KMS-11 (cell line): ENCODE results near the gene ZNF423.

Experiments used
- H2AFZ ChIP-seq: fragments of 200-600 bp; sonication (generic); 2 replicates; pipeline ENCODE4 v1.6.1; 2016; ENCODE audit warnings: antibody characterized with exemption, mixed run types, low read depth
- H3K27ac ChIP-seq: fragments of 200-600 bp; sonication (generic); 2 replicates; pipeline ENCODE4 v1.6.1; 2016; ENCODE audit warnings: mild to moderate bottlenecking, mixed run types
- H3K27me3 ChIP-seq: fragments of 200-600 bp; sonication (generic); 2 replicates; pipeline ENCODE4 v1.6.1; 2017; ENCODE audit warnings: mild to moderate bottlenecking, low read depth, mixed run types, moderate library complexity; ENCODE audit not compliant: insufficient read depth
- H3K36me3 ChIP-seq: fragments of 200-600 bp; sonication (generic); 2 replicates; pipeline ENCODE4 v1.6.1; 2017; ENCODE audit warnings: mild to moderate bottlenecking, mixed run types; ENCODE audit not compliant: insufficient read depth
- H3K4me1 ChIP-seq: fragments of 200-600 bp; sonication (generic); 2 replicates; pipeline ENCODE4 v1.6.1; 2016; ENCODE audit warnings: mild to moderate bottlenecking, low read depth, mixed run types; ENCODE audit not compliant: poor library complexity, severe bottlenecking
- H3K4me2 ChIP-seq: fragments of 200-600 bp; sonication (generic); 2 replicates; pipeline ENCODE4 v1.7.0; 2016; ENCODE audit warnings: mild to moderate bottlenecking, mixed run types
- H3K4me3 ChIP-seq: fragments of 200-600 bp; sonication (generic); IDR thresholded peaks from 2 replicates; pipeline ENCODE4 v1.6.1; 2017; ENCODE audit warnings: low read depth, low read length, mixed read lengths; ENCODE audit not compliant: insufficient read depth
- H3K79me2 ChIP-seq: fragments of 200-600 bp; sonication (generic); 2 replicates; pipeline ENCODE4 v1.6.1; 2016; ENCODE audit warnings: low read depth, mixed run types; ENCODE audit not compliant: insufficient read depth
- H3K9ac ChIP-seq: fragments of 200-600 bp; sonication (generic); 2 replicates; pipeline ENCODE4 v1.6.1; 2016; ENCODE audit warnings: mild to moderate bottlenecking, mixed run types
- H4K20me1 ChIP-seq: fragments of 200-600 bp; sonication (generic); 2 replicates; pipeline ENCODE4 v1.6.1; 2016; ENCODE audit warnings: mild to moderate bottlenecking, mixed run types; ENCODE audit not compliant: insufficient read depth
- CTCF ChIP-seq: fragments of 200-600 bp; sonication (generic); conservative IDR thresholded peaks from 2 replicates; pipeline ENCODE4 v1.6.1; 2017; ENCODE audit warnings: low read depth, mild to moderate bottlenecking, antibody characterized with exemption, low read length, moderate library complexity, mixed read lengths

The ZNF423 gene

GRCh38 chr16:49608098-49608497 is 247.8 kb downstream of the ZNF423 start:
- H3K27me3 ChIP-seq: no peaks in the 10 kb centered on the region
- no peaks in the 10 kb centered on the region for H3K79me2 ChIP-seq
- H3K4me3 ChIP-seq: no peak overlapping the region
- H3K4me1 ChIP-seq: no peaks in the 10 kb centered on the region
- TF ChIP-seq CTCF: no peak
- no peaks in the 10 kb centered on the region for H3K36me3 ChIP-seq
- H2AFZ ChIP-seq: no peak overlapping the region
- no peak overlapping the region for H3K9ac ChIP-seq
- no peaks in the 10 kb centered on the region for H4K20me1 ChIP-seq
- no peak overlapping the region for H3K27ac ChIP-seq
- no peak overlapping the region for H3K4me2 ChIP-seq

GRCh38 chr16:49605536-49606254 is 250.2 kb downstream of the ZNF423 start:
- H3K27ac ChIP-seq: no peak overlapping the region
- H3K79me2 ChIP-seq: no peaks in the 10 kb centered on the region
- no peaks in the 10 kb centered on the region for H3K27me3 ChIP-seq
- H4K20me1 ChIP-seq: no peaks in the 10 kb centered on the region
- H2AFZ ChIP-seq: no peak overlapping the region
- TF ChIP-seq CTCF: no peak
- no peaks in the 10 kb centered on the region for H3K4me1 ChIP-seq
- no peaks in the 10 kb centered on the region for H3K36me3 ChIP-seq
- H3K4me2 ChIP-seq: no peak overlapping the region
- H3K4me3 ChIP-seq: no peak overlapping the region
- H3K9ac ChIP-seq: no peak overlapping the region

GRCh38 chr16:49604602-49605001 is 251.3 kb downstream of the ZNF423 start:
- Histone ChIP-seq H3K4me2 (no peak overlapping the region), H3K79me2 (no peaks in the 10 kb centered on the region), H3K4me1 (no peaks in the 10 kb centered on the region), H3K9ac (no peak overlapping the region), H3K36me3 (no peaks in the 10 kb centered on the region), H4K20me1 (no peaks in the 10 kb centered on the region), H2AFZ (no peak overlapping the region), H3K27me3 (no peaks in the 10 kb centered on the region), H3K4me3 (no peak overlapping the region), H3K27ac (no peak overlapping the region)
- no peak for TF ChIP-seq CTCF

- Histone ChIP-seq H3K36me3 (no peaks in the 10 kb centered on the region), H3K4me2 (no peak overlapping the region)
- TF ChIP-seq CTCF: no peak
Measured at GRCh38 chr16:49603956-49604355, 252.0 kb downstream of the ZNF423 start.

More at GRCh38 chr16:49603956-49604355, 252.0 kb downstream of the ZNF423 start:
- Histone ChIP-seq H3K79me2 (no peaks in the 10 kb centered on the region), H4K20me1 (no peaks in the 10 kb centered on the region), H2AFZ (no peak overlapping the region), H3K4me1 (peaks cover 5% of the 10 kb centered on the region), H3K4me3 (no peak overlapping the region), H3K27me3 (no peaks in the 10 kb centered on the region), H3K27ac (no peak overlapping the region), H3K9ac (no peak overlapping the region)
